Endodermal cell (in vitro differentiated cells): ENCODE measurements around the gene PIGW. TPM values are rescaled to one million over a fixed set of nuclear protein-coding genes. Genes with fewer than 3 reads are reported as not detected.

ENCODE experiments used
- DNase-seq: peaks from one replicate; pipeline ENCODE4 v3.0.0-alpha.2; 2017
- H3K27ac ChIP-seq: 2 replicates; pipeline ENCODE4 v1.5.1; 2013; ENCODE audit warnings: mild to moderate bottlenecking, low read depth, low read length, moderate library complexity
- H3K27me3 ChIP-seq: 2 replicates; pipeline ENCODE4 v1.6.1; 2013; ENCODE audit warnings: mild to moderate bottlenecking, low read length, moderate library complexity; ENCODE audit not compliant: insufficient read depth, control insufficient read depth, poor library complexity, severe bottlenecking
- H3K36me3 ChIP-seq: 2 replicates; pipeline ENCODE4 v1.7.0; 2013; ENCODE audit warnings: mild to moderate bottlenecking, low read length, moderate library complexity; ENCODE audit not compliant: control insufficient read depth, insufficient read depth
- H3K4me1 ChIP-seq: one replicate; pipeline ENCODE4 v1.7.0; 2013; ENCODE audit warnings: low read length; ENCODE audit not compliant: control insufficient read depth, insufficient read depth
- H3K4me3 ChIP-seq: 2 replicates; pipeline ENCODE4 v1.5.1; 2013; ENCODE audit warnings: mild to moderate bottlenecking, low read length, moderate library complexity
- H3K9ac ChIP-seq: 2 replicates; pipeline ENCODE4 v1.6.1; 2013; ENCODE audit warnings: mild to moderate bottlenecking, low read length, moderate library complexity; ENCODE audit not compliant: poor library complexity, severe bottlenecking; ENCODE audit errors: extremely low read depth
- H3K9me3 ChIP-seq: 2 replicates; pipeline ENCODE4 v1.6.1; 2013; ENCODE audit warnings: mild to moderate bottlenecking, low read length, moderate library complexity; ENCODE audit not compliant: control insufficient read depth
- H3K27ac Mint-ChIP-seq: 2 replicates; pipeline ENCODE4 v1.8.0; 2020; ENCODE audit warnings: mixed read lengths
- H3K27me3 Mint-ChIP-seq: 2 replicates; pipeline ENCODE4 v1.8.0; 2021; ENCODE audit warnings: mild to moderate bottlenecking, mixed read lengths; ENCODE audit not compliant: insufficient read depth
- H3K36me3 Mint-ChIP-seq: 2 replicates; pipeline ENCODE4 v1.8.0; 2020; ENCODE audit warnings: low read depth, mixed read lengths
- H3K4me1 Mint-ChIP-seq: 2 replicates; pipeline ENCODE4 v1.8.0; 2020; ENCODE audit warnings: mixed read lengths
- H3K4me3 Mint-ChIP-seq: 2 replicates; pipeline ENCODE4 v1.8.0; 2020; ENCODE audit warnings: mild to moderate bottlenecking, moderate library complexity, mixed read lengths
- H3K9me3 Mint-ChIP-seq: 2 replicates; pipeline ENCODE4 v1.8.0; 2020; ENCODE audit warnings: mild to moderate bottlenecking, mixed read lengths
- WGBS, 2 experiments: methylation state at CpG; one replicate each; pipeline versions ENCODE4 v1.1.5 to v1.1.7; 2013; ENCODE audit warnings: missing lambda C conversion rate in 2 of 2, mixed read lengths in 1 of 2; ENCODE audit not compliant: insufficient coverage in 1 of 2, insufficient read length in 1 of 2; 5-methylcytosine and 5-hydroxymethylcytosine counted together
- total RNA-seq, 2 donors: library from RNA; stranded (reverse); fragmentation: NEBNext Ultra II Directional in 1 of 2; extraction: Animal tissue kit (Norgen Biotek cat#: 25700) in 1 of 2; gene quantifications; 2 replicates in 1 of 2; 3 replicates in 1 of 2; pipeline ENCODE4 v1.2.1, GENCODE V29; 2021
- TF ChIP-seq, protein P1 (sequence below): fragments of 200-600 bp; sonication (generic); conservative IDR thresholded peaks from 2 replicates; pipeline ENCODE4 v1.5.0; 2021; ENCODE audit warnings: antibody characterized with exemption, mild to moderate bottlenecking

The PIGW gene
- total RNA-seq, 2 donors from 2014 or later: 10.8 to 16.6 TPM

DNA sequence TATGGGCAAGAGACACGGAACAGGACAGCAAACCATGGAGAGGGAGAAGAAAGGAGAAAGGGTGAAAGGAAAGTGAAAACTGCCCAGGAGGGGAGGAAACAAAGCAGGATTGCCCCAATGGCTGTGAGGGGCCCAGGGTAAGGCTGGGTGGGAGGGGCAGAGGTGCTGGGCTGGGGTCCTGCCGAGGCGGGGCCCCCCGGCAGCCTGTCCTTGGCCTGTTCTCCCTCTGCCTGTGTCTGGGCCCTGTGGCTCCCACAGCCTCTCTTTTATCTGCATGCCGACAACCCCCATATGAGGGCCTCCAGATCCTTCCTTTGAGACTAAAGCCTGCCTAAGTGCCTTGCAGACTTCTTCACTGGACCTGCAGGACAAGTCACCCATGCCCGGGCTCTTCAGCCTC, 32.8 kb upstream of the PIGW start:
- Mint-ChIP-seq H3K27me3 (no peaks in the 10 kb centered on the region), H3K9me3 (no peaks in the 10 kb centered on the region), H3K27ac (peak overlapping the region; percentile 23), H3K4me3 (no peak overlapping the region), H3K36me3 (peaks cover 65% of the 10 kb centered on the region), H3K4me1 (no peaks in the 10 kb centered on the region)
- peaks cover 93% of the 10 kb centered on the region for H3K36me3 ChIP-seq
- 96 to 100% methylated on average over 3 to 6 of the region's 6 CpGs for WGBS, 2 experiments
- no peak overlapping the region for H3K4me3 ChIP-seq
- DNase-seq: peak; percentile 32
- no peak overlapping the region for H3K27ac ChIP-seq
- TF ChIP-seq, protein P1, sequence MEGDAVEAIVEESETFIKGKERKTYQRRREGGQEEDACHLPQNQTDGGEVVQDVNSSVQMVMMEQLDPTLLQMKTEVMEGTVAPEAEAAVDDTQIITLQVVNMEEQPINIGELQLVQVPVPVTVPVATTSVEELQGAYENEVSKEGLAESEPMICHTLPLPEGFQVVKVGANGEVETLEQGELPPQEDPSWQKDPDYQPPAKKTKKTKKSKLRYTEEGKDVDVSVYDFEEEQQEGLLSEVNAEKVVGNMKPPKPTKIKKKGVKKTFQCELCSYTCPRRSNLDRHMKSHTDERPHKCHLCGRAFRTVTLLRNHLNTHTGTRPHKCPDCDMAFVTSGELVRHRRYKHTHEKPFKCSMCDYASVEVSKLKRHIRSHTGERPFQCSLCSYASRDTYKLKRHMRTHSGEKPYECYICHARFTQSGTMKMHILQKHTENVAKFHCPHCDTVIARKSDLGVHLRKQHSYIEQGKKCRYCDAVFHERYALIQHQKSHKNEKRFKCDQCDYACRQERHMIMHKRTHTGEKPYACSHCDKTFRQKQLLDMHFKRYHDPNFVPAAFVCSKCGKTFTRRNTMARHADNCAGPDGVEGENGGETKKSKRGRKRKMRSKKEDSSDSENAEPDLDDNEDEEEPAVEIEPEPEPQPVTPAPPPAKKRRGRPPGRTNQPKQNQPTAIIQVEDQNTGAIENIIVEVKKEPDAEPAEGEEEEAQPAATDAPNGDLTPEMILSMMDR: no peak
- H3K9me3 ChIP-seq: no peaks in the 10 kb centered on the region
- H3K27me3 ChIP-seq: no peaks in the 10 kb centered on the region
- no peak overlapping the region for H3K9ac ChIP-seq
- H3K4me1 ChIP-seq: peaks cover 6% of the 10 kb centered on the region

DNA sequence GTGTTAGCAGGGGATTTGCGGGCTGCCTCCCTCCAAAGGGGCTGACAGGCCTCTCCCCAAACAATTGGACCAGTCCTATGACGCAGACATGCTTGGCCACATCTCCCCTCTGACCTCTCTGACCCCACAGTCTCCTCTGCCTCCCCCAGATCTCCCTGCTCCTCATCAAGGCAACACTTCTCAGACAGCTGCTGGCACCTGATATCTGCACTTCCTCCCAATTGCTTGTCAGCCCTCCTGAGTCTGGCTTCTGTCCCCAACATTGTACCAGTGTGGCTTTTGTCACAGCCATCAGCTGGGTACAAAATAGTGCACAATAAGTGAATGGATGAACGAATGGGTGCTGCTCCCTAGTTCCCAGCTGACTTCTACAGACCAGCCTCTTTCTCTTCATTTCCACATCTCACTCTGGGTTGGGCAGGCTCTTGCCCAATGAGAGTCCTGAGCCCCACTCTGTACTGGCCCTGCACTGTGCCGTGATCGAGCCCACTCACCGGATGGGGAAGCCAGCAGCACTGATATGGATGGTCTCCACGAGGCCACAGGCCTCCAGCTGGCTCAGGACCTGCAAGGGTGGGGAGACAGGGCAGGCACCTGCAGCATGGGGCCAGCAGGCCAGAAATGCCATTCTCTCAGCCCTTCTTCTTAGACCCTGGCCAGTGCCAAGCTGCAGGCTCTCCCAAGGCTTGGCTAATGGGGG, 31.2 kb upstream of the PIGW start:
- TF ChIP-seq, protein P1: no peak
- Histone ChIP-seq H3K27ac (no peak overlapping the region), H3K9me3 (no peaks in the 10 kb centered on the region), H3K4me1 (peaks cover 6% of the 10 kb centered on the region), H3K9ac (no peak overlapping the region), H3K27me3 (no peaks in the 10 kb centered on the region), H3K4me3 (no peak overlapping the region), H3K36me3 (peaks cover 93% of the 10 kb centered on the region)
- 96 to 100% methylated on average over 3 to 7 of the region's 7 CpGs for WGBS, 2 experiments
- Mint-ChIP-seq H3K27ac (peak overlapping the region; percentile 7), H3K4me3 (no peak overlapping the region), H3K9me3 (no peaks in the 10 kb centered on the region), H3K4me1 (no peaks in the 10 kb centered on the region), H3K27me3 (no peaks in the 10 kb centered on the region), H3K36me3 (peaks cover 58% of the 10 kb centered on the region)
- DNase-seq: peak; percentile 36

DNA sequence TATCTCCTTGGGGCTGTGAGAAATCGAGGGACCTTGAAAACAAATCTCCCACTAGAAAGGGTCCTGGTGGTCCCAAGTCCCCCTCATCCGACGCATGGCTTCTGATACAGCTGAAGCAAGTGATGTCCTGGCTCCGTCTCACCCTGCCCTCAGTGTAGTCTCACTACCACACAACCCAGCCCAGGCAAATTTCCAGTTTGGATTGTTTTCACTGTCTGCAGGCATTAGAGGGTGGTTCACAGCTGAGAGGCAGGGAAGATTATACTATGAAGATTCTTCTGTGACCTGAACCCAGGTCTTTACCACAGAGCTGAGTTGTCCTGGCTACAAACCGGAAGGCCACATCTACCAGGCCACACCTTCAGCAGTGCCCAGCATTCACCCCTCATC, 30.6 kb upstream of the PIGW start:
- Histone ChIP-seq H3K27ac (no peak overlapping the region), H3K9me3 (no peaks in the 10 kb centered on the region), H3K4me3 (no peak overlapping the region), H3K36me3 (peaks cover 93% of the 10 kb centered on the region), H3K27me3 (no peaks in the 10 kb centered on the region), H3K4me1 (peaks cover 6% of the 10 kb centered on the region), H3K9ac (no peak overlapping the region)
- TF ChIP-seq, protein P1: no peak
- 94 to 100% methylated on average over 4 to 5 of the region's 5 CpGs for WGBS, 2 experiments
- H3K36me3 Mint-ChIP-seq: peaks cover 58% of the 10 kb centered on the region
- peak; percentile 26 for DNase-seq
- H3K9me3 Mint-ChIP-seq: no peaks in the 10 kb centered on the region
- no peak overlapping the region for H3K4me3 Mint-ChIP-seq
- no peaks in the 10 kb centered on the region for H3K27me3 Mint-ChIP-seq
- H3K4me1 Mint-ChIP-seq: no peaks in the 10 kb centered on the region
- H3K27ac Mint-ChIP-seq: no peak overlapping the region
